Kidney epithelial cell (primary cell): Measurements from ENCODE around the gene CRACDL. TPM values are rescaled to one million over a fixed set of nuclear protein-coding genes. Genes with fewer than 3 reads are reported as not detected.

Experiments
- DNase-seq: peaks from one replicate; pipeline ENCODE4 v3.0.0-alpha.2; 2010; ENCODE audit warnings: low read depth
- H3K27me3 ChIP-seq: 2 replicates; pipeline ENCODE4 v1.6.0; 2011; ENCODE audit warnings: low read length; ENCODE audit not compliant: control insufficient read depth, insufficient read depth
- H3K36me3 ChIP-seq: 2 replicates; pipeline ENCODE4 v1.5.1; 2011; ENCODE audit warnings: low read length; ENCODE audit not compliant: control insufficient read depth, insufficient read depth
- H3K4me3 ChIP-seq: 2 replicates; pipeline ENCODE4 v1.5.1; 2011; ENCODE audit warnings: low read depth, mild to moderate bottlenecking, control low read depth, low read length
- total RNA-seq: library from RNA; depleted of rRNA; stranded (reverse); fragments of >200 nt; gene quantifications from 2 replicates; pipeline ENCODE4 v1.2.3, GENCODE V29; 2015
- TF ChIP-seq, protein P1 (sequence below): IDR thresholded peaks from 2 replicates; pipeline ENCODE4 v1.5.1; 2011; ENCODE audit warnings: mild to moderate bottlenecking, moderate library complexity, low read length, control low read depth, inconsistent platforms; ENCODE audit not compliant: insufficient read depth, poor library complexity, severe bottlenecking

CRACDL gene
- total RNA-seq: 1.4 TPM in 2 replicates

DNA sequence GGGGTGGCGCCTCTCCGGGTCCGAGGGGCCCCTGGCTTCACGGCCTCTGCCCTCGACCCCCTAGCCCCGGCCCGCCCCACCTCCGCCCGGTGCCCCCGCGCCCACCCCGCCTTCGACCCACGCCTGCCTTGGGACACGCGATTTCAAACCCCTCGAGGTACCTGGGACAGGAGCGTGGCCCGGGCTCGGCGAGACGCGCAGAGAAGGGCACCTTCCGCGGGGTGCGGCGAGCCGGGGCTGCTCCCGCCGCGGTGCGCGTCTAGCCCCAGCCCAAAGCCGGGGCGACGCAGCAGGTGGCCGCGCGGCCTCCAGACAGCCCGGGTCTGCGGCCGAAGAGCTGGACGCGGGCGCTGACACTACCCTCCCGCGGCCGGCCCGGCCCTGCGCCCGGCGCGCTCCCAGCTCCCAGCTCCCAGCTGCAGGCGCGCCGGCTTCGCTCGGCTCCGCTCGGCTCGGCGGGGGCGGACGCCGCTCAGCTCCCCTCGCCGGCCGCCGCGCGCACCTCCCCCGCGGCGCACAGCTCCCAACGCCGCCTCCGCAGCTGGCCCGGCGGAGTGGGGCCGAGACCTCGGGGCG, at the start of gene CRACDL:
Gene CRACDL (minus strand): TSS at position 449 of the 576 bp plus-strand sequence. CDS start 89,425 bp downstream, outside the sequence.
- peaks cover 12% of the 10 kb centered on the region for H3K27me3 ChIP-seq
- H3K4me3 ChIP-seq: peak within 1 kb of the TSS; percentile 46
- H3K36me3 ChIP-seq: no peaks in the 10 kb centered on the region
- TF ChIP-seq, protein P1, sequence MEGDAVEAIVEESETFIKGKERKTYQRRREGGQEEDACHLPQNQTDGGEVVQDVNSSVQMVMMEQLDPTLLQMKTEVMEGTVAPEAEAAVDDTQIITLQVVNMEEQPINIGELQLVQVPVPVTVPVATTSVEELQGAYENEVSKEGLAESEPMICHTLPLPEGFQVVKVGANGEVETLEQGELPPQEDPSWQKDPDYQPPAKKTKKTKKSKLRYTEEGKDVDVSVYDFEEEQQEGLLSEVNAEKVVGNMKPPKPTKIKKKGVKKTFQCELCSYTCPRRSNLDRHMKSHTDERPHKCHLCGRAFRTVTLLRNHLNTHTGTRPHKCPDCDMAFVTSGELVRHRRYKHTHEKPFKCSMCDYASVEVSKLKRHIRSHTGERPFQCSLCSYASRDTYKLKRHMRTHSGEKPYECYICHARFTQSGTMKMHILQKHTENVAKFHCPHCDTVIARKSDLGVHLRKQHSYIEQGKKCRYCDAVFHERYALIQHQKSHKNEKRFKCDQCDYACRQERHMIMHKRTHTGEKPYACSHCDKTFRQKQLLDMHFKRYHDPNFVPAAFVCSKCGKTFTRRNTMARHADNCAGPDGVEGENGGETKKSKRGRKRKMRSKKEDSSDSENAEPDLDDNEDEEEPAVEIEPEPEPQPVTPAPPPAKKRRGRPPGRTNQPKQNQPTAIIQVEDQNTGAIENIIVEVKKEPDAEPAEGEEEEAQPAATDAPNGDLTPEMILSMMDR: no peak
- no peak for DNase-seq

DNA sequence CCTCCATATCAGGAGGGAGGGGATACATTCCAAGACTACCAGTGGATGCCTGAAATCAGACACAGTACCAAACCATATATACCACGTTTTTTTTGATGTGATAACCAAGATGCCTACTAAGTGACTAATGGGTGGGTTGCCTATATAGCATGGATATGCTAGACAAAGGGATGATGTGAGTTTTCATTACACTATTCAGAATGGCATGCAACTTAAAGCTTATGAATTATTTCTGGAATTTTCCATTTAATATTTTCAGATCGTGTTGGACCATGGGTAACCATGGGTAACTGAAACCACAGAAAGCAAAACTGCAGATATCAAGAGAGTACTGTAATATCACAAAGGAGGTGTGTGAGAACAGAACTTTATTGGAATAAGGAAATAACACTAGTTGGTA, 39.6 kb upstream of the CRACDL start:
- no peak for DNase-seq
- H3K27me3 ChIP-seq: no peaks in the 10 kb centered on the region
- no peak overlapping the region for H3K4me3 ChIP-seq
- TF ChIP-seq, protein P1: no peak
- H3K36me3 ChIP-seq: no peaks in the 10 kb centered on the region

- Histone ChIP-seq H3K4me3 (no peak overlapping the region), H3K27me3 (no peaks in the 10 kb centered on the region), H3K36me3 (no peaks in the 10 kb centered on the region)
- no peak for DNase-seq
- TF ChIP-seq, protein P1: no peak
These were observed 36.6 kb upstream of the CRACDL start for GRCh38 chr2:98972582-98973167.

DNA sequence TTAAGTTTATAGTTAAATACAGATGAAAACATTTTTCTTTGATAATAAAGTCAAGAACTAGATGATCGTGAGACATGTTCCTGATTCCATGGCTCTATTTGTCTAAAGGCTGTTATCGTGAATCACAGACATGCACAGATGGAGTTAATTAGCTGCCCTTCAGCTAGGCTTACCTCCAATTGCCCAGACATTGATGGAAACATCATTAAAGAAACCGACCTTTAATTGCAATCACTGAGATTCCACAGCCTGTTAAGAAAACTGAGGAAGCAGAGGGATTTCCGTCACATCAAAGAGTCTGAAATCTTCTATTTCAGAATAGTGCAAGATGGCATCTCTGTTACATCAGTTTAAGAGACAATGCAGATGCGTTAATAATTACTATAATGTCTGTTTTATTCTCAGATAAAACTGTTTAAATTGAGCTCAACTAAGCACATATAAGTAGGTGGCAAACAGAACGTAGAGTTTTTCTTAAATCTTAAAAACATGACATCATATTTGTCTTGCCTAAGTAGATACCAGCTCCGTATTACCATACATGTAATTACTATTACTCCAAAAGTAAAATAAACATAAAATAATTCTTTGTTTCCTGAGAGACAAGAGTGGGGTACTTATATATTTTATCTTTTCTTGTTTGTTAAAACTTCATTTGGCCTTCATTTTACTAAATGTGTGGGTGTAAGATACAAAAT, 23.9 kb upstream of the CRACDL start:
- no peak for DNase-seq
- Histone ChIP-seq H3K36me3 (no peaks in the 10 kb centered on the region), H3K4me3 (no peak overlapping the region), H3K27me3 (no peaks in the 10 kb centered on the region)
- TF ChIP-seq, protein P1: no peak

DNA sequence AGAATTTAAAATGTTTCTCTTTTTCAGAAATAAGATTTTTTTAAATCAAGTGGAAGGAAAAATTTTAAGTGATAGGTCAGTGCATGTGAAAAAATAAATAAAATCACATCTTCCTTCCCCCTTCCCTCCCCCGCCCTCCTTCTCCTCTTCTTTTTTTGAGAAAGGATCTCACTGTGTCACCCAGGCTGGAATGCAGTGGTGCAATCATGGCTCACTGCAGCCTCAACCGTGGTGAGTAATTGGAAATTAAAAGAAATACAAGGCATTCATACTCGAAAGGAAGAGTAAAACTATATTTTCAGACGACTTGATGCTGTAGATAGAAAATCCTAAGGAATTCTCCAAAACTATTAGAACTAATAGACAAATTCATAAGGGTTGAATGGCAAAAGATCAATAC, 16.9 kb upstream of the CRACDL start:
- TF ChIP-seq, protein P1: no peak
- DNase-seq: no peak
- Histone ChIP-seq H3K27me3 (no peaks in the 10 kb centered on the region), H3K4me3 (no peak overlapping the region), H3K36me3 (no peaks in the 10 kb centered on the region)
